Nephron (organoid): Measurements from ENCODE around the gene RNF212.
A peak's percentile ranks its signal among the peaks of the same experiment; 100 is the strongest.

Experiments
- H3K27ac Mint-ChIP-seq, 3 experiments: 2 replicates each; pipeline ENCODE4 v1.8.0; 2020; ENCODE audit warnings: mixed read lengths in 3 of 3, mild to moderate bottlenecking in 2 of 3, moderate library complexity in 1 of 3
- H3K27me3 Mint-ChIP-seq: 2 replicates; pipeline ENCODE4 v1.8.0; 2021; ENCODE audit warnings: low read depth, mild to moderate bottlenecking, moderate library complexity, mixed read lengths
- H3K36me3 Mint-ChIP-seq: 2 replicates; pipeline ENCODE4 v1.8.0; 2020; ENCODE audit warnings: low read depth, mixed read lengths
- H3K4me1 Mint-ChIP-seq: 2 replicates; pipeline ENCODE4 v1.8.0; 2020; ENCODE audit warnings: mixed read lengths
- H3K4me3 Mint-ChIP-seq, 3 experiments: 2 replicates each; pipeline ENCODE4 v1.8.0; 2020; ENCODE audit warnings: mild to moderate bottlenecking in 3 of 3, mixed read lengths in 3 of 3, moderate library complexity in 2 of 3
- H3K9me3 Mint-ChIP-seq: 2 replicates; pipeline ENCODE4 v1.8.0; 2020; ENCODE audit warnings: mixed read lengths
- TF ChIP-seq, protein P1 (sequence below), 3 experiments: fragments of 200-600 bp; sonication (generic); IDR thresholded peaks; one replicate each; pipeline ENCODE4 v1.5.0; 2021; ENCODE audit warnings: antibody characterized with exemption in 3 of 3; ENCODE audit not compliant: unreplicated experiment in 3 of 3

The RNF212 gene

GRCh38 chr4:1105662-1106061 lies 7.7 kb downstream of the RNF212 start:
- TF ChIP-seq, protein P1, sequence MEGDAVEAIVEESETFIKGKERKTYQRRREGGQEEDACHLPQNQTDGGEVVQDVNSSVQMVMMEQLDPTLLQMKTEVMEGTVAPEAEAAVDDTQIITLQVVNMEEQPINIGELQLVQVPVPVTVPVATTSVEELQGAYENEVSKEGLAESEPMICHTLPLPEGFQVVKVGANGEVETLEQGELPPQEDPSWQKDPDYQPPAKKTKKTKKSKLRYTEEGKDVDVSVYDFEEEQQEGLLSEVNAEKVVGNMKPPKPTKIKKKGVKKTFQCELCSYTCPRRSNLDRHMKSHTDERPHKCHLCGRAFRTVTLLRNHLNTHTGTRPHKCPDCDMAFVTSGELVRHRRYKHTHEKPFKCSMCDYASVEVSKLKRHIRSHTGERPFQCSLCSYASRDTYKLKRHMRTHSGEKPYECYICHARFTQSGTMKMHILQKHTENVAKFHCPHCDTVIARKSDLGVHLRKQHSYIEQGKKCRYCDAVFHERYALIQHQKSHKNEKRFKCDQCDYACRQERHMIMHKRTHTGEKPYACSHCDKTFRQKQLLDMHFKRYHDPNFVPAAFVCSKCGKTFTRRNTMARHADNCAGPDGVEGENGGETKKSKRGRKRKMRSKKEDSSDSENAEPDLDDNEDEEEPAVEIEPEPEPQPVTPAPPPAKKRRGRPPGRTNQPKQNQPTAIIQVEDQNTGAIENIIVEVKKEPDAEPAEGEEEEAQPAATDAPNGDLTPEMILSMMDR (IDR thresholded peaks at IDR 0.05; ENCODE audit: unreplicated experiment in 3 of 3), result no peak
- no peaks in the 10 kb centered on the region for H3K9me3 Mint-ChIP-seq
- no peaks in the 10 kb centered on the region for H3K36me3 Mint-ChIP-seq
- peaks cover 9% of the 10 kb centered on the region for H3K4me1 Mint-ChIP-seq
- peak overlapping the region in 1 of 3 experiments; percentile 27 for H3K27ac Mint-ChIP-seq
- H3K27me3 Mint-ChIP-seq, result peaks cover 14% of the 10 kb centered on the region
- no peak overlapping the region for H3K4me3 Mint-ChIP-seq

GRCh38 chr4:1105067-1105466 lies 8.3 kb downstream of the RNF212 start:
- Mint-ChIP-seq H3K36me3 (no peaks in the 10 kb centered on the region), H3K9me3 (no peaks in the 10 kb centered on the region), H3K4me3 (no peak overlapping the region), H3K27ac (no peak overlapping the region), H3K4me1 (peaks cover 6% of the 10 kb centered on the region), H3K27me3 (peaks cover 12% of the 10 kb centered on the region)
- TF ChIP-seq, protein P1 (IDR thresholded peaks at IDR 0.05; ENCODE audit: unreplicated experiment in 3 of 3), result no peak

DNA sequence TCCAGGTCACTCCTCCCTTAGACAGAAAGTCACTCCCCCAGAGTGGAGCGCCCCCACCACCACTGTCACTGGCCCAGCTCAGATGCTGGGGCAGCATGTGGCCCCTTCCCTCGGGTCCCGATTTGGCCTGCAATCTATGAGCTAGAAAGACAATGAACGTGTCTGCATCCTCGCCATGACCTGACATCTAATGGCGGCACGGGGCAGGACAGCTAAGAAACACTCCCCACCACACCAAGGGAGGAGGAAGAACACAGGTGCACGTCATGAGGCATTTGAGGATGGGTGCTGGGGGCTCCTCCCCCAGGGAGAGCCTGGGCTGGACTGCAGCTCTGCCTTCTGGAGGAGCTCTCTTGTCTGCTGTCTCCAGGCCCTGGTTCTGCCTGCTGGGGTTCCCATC lies 8.7 kb downstream of the RNF212 start:
- Mint-ChIP-seq H3K4me1 (peaks cover 1% of the 10 kb centered on the region), H3K27ac (no peak overlapping the region), H3K9me3 (no peaks in the 10 kb centered on the region), H3K36me3 (no peaks in the 10 kb centered on the region), H3K4me3 (no peak overlapping the region), H3K27me3 (peaks cover 10% of the 10 kb centered on the region)
- TF ChIP-seq, protein P1 (IDR thresholded peaks at IDR 0.05; ENCODE audit: unreplicated experiment in 3 of 3), result no peak

GRCh38 chr4:1099684-1100335 lies 13.6 kb downstream of the RNF212 start:
- Mint-ChIP-seq H3K4me1 (no peaks in the 10 kb centered on the region), H3K27me3 (peaks cover 10% of the 10 kb centered on the region), H3K36me3 (no peaks in the 10 kb centered on the region), H3K4me3 (no peak overlapping the region), H3K9me3 (no peaks in the 10 kb centered on the region), H3K27ac (no peak overlapping the region)
- TF ChIP-seq, protein P1 (IDR thresholded peaks at IDR 0.05; ENCODE audit: unreplicated experiment in 3 of 3), result no peak

- TF ChIP-seq, protein P1 (IDR thresholded peaks at IDR 0.05; ENCODE audit: unreplicated experiment in 3 of 3), result no peak
- Mint-ChIP-seq H3K9me3 (no peaks in the 10 kb centered on the region), H3K27ac (no peak overlapping the region), H3K4me1 (no peaks in the 10 kb centered on the region), H3K36me3 (no peaks in the 10 kb centered on the region), H3K4me3 (no peak overlapping the region), H3K27me3 (peaks cover 10% of the 10 kb centered on the region)
Measured at GRCh38 chr4:1099270-1099669, 14.1 kb downstream of the RNF212 start.

DNA sequence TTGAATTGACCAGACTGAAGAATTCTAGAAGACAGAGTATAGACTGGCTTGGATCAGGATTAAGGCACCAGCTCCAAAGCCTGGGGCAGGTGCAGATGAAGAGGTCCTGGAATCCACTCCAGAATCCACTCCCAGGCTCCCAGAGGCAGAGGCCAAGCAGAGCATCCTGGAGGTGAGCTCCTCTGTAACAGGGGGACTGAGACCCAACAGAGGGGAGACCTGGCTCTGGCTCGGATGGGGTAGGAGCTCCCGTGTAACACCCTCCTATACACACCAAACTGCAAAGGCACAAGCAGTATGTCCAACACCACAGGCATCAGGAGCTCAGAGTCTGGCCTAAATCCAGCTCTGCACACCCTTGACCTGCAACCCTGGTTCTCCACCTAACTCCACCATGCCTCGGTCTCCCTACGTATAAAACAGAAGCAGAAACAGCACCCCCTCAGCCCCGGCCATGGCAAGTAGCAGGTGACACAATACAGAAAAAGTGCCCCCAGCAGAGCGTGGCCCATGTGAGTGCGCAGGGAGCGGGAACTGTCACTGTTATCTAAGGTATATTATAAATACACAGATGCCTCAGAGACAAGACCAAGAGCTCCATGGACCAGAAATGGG lies 14.9 kb downstream of the RNF212 start:
- Mint-ChIP-seq H3K9me3 (no peaks in the 10 kb centered on the region), H3K27me3 (peaks cover 10% of the 10 kb centered on the region), H3K36me3 (no peaks in the 10 kb centered on the region), H3K4me1 (no peaks in the 10 kb centered on the region), H3K4me3 (no peak overlapping the region), H3K27ac (no peak overlapping the region)
- TF ChIP-seq, protein P1 (IDR thresholded peaks at IDR 0.05; ENCODE audit: unreplicated experiment in 3 of 3), result no peak
